HUES48 (cell line): ENCODE measurements around the gene CEP250.
"Not testable (repeated sequence)": the region's sequence is repeated elsewhere in the genome, so short reads cannot be mapped to it uniquely, and the experiment has no call there.

Experiments
- H3K27ac ChIP-seq: one replicate; pipeline ENCODE4 v1.7.0; 2013; ENCODE audit warnings: low read depth, low read length, inconsistent platforms
- H3K27me3 ChIP-seq: 2 replicates; pipeline ENCODE4 v1.6.1; 2013; ENCODE audit warnings: mild to moderate bottlenecking, low read length; ENCODE audit not compliant: control insufficient read depth, insufficient read depth
- H3K36me3 ChIP-seq: 2 replicates; pipeline ENCODE4 v1.6.1; 2013; ENCODE audit warnings: low read length; ENCODE audit not compliant: control insufficient read depth, insufficient read depth
- H3K4me1 ChIP-seq: 2 replicates; pipeline ENCODE4 v1.6.1; 2013; ENCODE audit warnings: mild to moderate bottlenecking, low read length; ENCODE audit not compliant: control insufficient read depth, insufficient read depth
- H3K4me3 ChIP-seq: 2 replicates; pipeline ENCODE4 v1.5.1; 2013; ENCODE audit warnings: mild to moderate bottlenecking, low read depth, low read length
- H3K9ac ChIP-seq: 2 replicates; pipeline ENCODE4 v1.6.1; 2013; ENCODE audit warnings: mild to moderate bottlenecking, low read depth, low read length, moderate library complexity
- H3K9me3 ChIP-seq: 2 replicates; pipeline ENCODE4 v1.6.1; 2013; ENCODE audit warnings: low read length; ENCODE audit not compliant: control insufficient read depth, insufficient read depth

The CEP250 gene

GRCh38 chr20:35434085-35435005 lies 21.1 kb upstream of the CEP250 start:
- Histone ChIP-seq H3K27ac (no peak overlapping the region), H3K36me3 (no peaks in the 10 kb centered on the region), H3K4me3 (no peak overlapping the region), H3K27me3 (no peaks in the 10 kb centered on the region), H3K9ac (no peak overlapping the region), H3K4me1 (peaks cover 5% of the 10 kb centered on the region), H3K9me3 (no peaks in the 10 kb centered on the region)

GRCh38 chr20:35436177-35436573 lies 19.2 kb upstream of the CEP250 start:
- Histone ChIP-seq H3K27ac (no peak overlapping the region), H3K4me1 (peaks cover 5% of the 10 kb centered on the region), H3K9ac (no peak overlapping the region), H3K36me3 (no peaks in the 10 kb centered on the region), H3K27me3 (no peaks in the 10 kb centered on the region), H3K4me3 (no peak overlapping the region), H3K9me3 (no peaks in the 10 kb centered on the region)

DNA sequence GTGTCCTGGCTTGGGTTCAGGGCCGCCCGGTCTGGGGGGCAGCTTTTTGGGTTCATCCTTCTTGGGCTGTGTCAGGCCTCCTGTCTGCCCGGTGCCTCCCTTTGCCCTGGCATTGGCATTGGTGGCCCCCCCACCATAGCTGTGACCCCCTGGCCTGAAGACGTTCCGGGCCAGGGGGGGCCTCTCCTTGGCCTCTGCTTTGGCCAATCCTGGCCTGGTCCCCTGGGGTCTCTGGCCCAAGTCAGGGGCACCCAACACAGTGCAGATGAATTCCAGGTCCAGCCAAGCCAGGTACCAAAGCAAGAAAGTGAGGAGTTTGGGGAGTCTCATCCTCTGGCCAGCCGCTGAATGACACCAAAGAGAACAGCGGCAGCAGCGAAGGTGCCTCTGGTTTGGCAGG lies 17.8 kb upstream of the CEP250 start:
- H3K4me3 ChIP-seq = no peak overlapping the region
- H3K9ac ChIP-seq = no peak overlapping the region
- H3K4me1 ChIP-seq = peaks cover 5% of the 10 kb centered on the region

DNA sequence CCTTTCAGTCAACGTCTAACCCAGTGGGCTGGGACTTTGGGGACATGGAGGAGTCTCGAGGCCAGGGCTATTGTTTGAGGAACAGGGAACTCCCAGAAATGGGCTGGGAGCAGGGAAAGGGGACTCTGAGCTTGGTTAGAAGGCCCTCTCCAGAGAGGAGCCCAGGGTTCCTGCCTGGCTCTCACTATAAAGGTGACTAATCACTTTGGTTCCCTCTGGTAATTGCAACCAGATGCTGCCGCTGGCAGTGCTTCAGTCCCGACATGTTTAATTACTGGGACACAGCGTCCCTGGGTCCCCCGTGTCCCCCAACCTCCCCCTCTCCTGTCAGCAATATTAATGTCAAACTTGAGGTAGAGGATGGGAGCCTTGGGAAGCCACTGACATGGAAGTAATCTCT lies 12.4 kb upstream of the CEP250 start:
- Histone ChIP-seq H3K9me3 (no peaks in the 10 kb centered on the region), H3K4me1 (no peaks in the 10 kb centered on the region; the same call in 1 of the 2 replicates), H3K36me3 (no peaks in the 10 kb centered on the region), H3K9ac (no peak overlapping the region), H3K27me3 (no peaks in the 10 kb centered on the region), H3K4me3 (no peak overlapping the region), H3K27ac (no peak overlapping the region)

More for the DNA sequence above, 17.8 kb upstream of the CEP250 start:
- no peak overlapping the region for H3K27ac ChIP-seq
- no peaks in the 10 kb centered on the region for H3K9me3 ChIP-seq
- no peaks in the 10 kb centered on the region for H3K27me3 ChIP-seq
- no peaks in the 10 kb centered on the region for H3K36me3 ChIP-seq

DNA sequence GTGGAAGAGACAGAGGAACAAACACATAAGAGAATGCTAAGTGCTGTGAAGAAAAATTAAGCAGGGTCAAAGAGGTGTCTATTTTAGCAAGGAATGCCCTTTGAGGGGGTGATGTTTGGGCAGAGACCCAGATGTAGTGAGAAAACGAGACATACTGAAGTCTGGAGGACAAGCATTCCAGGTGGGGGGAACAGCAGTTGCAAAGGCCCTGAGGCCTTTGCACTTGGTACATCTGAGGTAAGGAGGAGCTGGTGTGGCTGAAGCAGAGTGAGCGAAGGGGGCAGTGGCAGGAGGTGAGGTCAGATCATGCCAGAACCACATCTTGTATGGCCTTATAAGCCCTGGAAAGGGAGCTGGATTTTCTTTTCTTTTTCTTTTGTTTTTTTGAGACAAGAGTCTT lies 11.2 kb upstream of the CEP250 start:
- Histone ChIP-seq H3K27ac (no peak overlapping the region), H3K27me3 (no peaks in the 10 kb centered on the region), H3K4me1 (no peaks in the 10 kb centered on the region)

DNA sequence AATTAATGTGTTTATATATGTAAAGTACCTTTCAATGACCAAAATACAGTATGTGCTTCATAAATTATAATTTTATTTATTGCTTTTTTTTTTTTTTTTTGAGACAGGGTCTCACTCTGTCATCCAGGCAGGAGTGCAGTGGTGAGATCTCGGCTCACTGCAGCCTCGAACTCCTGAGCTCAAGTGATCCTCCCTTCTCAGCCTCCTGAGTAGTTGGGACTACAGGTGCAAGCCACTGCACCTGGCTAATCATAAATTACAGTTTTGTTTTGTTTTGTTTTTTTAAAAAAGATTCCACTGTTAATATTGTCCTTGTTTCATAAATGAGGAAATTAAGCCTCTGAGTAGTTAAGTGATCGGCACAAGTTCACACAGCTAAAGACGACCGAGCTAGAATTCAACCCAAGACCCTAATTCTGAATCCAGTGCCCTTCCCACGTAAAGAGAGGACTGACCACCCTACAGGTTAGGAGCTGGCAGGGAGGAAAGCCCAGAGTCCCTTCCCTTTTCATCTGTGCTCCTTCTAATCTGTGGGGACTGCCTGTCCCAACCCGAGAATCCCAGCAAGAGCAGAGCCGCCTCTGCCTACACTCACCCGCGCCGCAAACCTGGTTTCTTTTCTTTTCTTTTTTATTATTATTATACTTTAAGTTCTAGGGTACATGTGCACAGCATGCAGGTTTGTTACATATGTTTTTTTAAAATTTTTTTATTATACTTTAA lies 8.9 kb upstream of the CEP250 start:
- Histone ChIP-seq H3K27ac (no peak overlapping the region), H3K36me3 (no peaks in the 10 kb centered on the region), H3K9ac (no peak overlapping the region), H3K9me3 (no peaks in the 10 kb centered on the region), H3K4me1 (peaks cover 6% of the 10 kb centered on the region; the same call in 1 of the 2 replicates), H3K27me3 (no peaks in the 10 kb centered on the region), H3K4me3 (peak overlapping the region; percentile 52)

More for the DNA sequence above, 11.2 kb upstream of the CEP250 start:
- H3K9me3 ChIP-seq = no peaks in the 10 kb centered on the region
- no peak overlapping the region for H3K4me3 ChIP-seq
- no peaks in the 10 kb centered on the region for H3K36me3 ChIP-seq
- H3K9ac ChIP-seq = no peak overlapping the region

- H3K27me3 ChIP-seq = no peaks in the 10 kb centered on the region
Observed at GRCh38 chr20:35447082-35447789, 8.2 kb upstream of the CEP250 start.

GRCh38 chr20:35448788-35449373 lies 6.5 kb upstream of the CEP250 start:
- H3K9me3 ChIP-seq = no peaks in the 10 kb centered on the region
- H3K27me3 ChIP-seq = no peaks in the 10 kb centered on the region
- no peak overlapping the region for H3K9ac ChIP-seq
- no peak overlapping the region for H3K4me3 ChIP-seq
- peaks cover 8% of the 10 kb centered on the region; the same call in 1 of the 2 replicates for H3K4me1 ChIP-seq
- no peak overlapping the region for H3K27ac ChIP-seq
- H3K36me3 ChIP-seq = no peaks in the 10 kb centered on the region

More at GRCh38 chr20:35447082-35447789, 8.2 kb upstream of the CEP250 start:
- H3K4me3 ChIP-seq = peak overlapping the region; percentile 52
- no peaks in the 10 kb centered on the region for H3K9me3 ChIP-seq
- no peaks in the 10 kb centered on the region for H3K36me3 ChIP-seq
- peaks cover 6% of the 10 kb centered on the region; the same call in 1 of the 2 replicates for H3K4me1 ChIP-seq
- H3K27ac ChIP-seq = no peak overlapping the region
- peak overlapping the region; percentile 17; the same call in 1 of the 2 replicates for H3K9ac ChIP-seq

- H3K27me3 ChIP-seq, H3K27ac ChIP-seq, H3K4me1 ChIP-seq, H3K9me3 ChIP-seq, H3K9ac ChIP-seq, H3K4me3 ChIP-seq, H3K36me3 ChIP-seq: not testable (repeated sequence)
Observed at GRCh38 chr20:35449855-35450254, 5.5 kb upstream of the CEP250 start.

DNA sequence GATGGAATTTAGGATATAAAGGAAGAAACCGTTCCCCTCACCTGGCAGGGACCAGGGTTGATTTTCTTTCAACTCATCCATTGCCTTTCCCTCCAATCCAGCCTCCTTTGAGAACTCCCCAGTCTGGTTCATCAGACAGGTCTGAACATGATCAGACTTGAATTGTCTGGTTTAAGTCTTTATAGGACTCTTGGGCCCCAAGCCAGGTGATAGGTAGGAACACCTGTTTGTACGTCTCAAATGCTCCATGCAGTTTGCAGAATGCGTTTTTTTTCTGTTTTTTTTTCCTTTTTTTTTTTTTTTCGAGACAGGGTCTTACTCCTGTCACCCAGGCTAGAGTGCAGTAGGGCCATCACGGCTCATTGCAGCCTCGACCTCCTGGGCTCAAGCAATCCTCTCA lies 4.1 kb upstream of the CEP250 start:
- Histone ChIP-seq H3K36me3 (no peaks in the 10 kb centered on the region), H3K9me3 (no peaks in the 10 kb centered on the region), H3K9ac (no peak overlapping the region), H3K27ac (no peak overlapping the region), H3K4me3 (no peak overlapping the region), H3K27me3 (no peaks in the 10 kb centered on the region), H3K4me1 (peaks cover 9% of the 10 kb centered on the region; the same call in 1 of the 2 replicates)
